ENCODE data around the gene EIF1AY.

DNA sequence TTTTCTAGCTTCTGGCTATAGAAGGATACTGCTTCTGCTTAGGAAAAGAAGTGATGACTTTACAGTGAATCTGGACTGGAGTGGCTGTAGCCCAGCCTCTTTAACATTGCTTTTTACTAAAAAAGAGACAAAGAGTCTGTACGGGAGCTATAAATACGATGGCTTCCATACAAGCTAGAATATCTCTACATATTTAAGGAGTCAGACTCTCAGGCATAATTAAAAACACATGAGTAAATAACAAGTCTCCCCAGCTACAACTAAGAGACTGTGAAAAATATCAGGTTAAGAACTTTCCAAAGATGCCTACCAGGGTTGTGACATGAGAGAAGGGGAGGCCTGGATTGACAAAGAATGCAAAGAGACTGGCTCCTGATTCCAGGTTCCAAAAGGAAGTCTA is 19.8 kb upstream of the EIF1AY start:
- TF ChIP-seq POLR2A (IDR thresholded peaks at IDR 0.05; ENCODE audit: low read depth, low read length) (no peak), POLR2AphosphoS5 (IDR thresholded peaks at IDR 0.05; ENCODE audit: low read depth, low read length) (no peak)
